ENCODE measurements around the gene KCNK16. TPM values are rescaled to one million over a fixed set of nuclear protein-coding genes. Genes with fewer than 3 reads are reported as not detected.

The KCNK16 gene
- total and polyA plus RNA-seq, 10 of the 15 experiments (the other 5 are each of a cell fraction or from before 2014, with no cell fraction given), result not detected

DNA sequence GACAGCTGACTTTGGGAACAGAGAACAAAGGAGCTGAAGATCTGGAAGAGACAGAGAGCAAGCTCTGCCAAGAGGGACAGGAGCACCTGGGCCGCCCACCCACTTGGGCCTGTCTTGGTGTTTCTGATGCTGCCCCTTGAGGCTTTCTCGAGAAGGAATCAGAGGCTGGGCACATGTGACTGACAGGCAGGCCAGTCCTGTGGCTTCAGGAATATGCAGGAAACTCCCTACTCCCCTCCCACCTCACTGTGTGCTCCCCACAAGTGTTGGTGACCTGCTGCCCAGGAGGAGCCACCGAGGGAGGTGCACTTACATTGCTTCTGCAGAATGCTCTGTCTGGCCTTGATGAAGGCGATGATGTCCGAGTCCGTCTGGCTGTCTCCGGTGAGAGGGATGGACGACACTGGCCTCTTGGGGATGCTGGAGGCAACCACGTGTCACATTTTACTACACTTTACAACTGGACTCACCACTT, 20.9 kb upstream of the KCNK16 start (continued):
- no peak for TF ChIP-seq ZNF687 (IDR thresholded peaks at IDR 0.05)
- no peak for TF ChIP-seq GATAD2B (conservative IDR thresholded peaks at IDR 0.05; ENCODE audit: low read depth)
- TF ChIP-seq CBX3 (IDR thresholded peaks at IDR 0.05; ENCODE audit: borderline replicate concordance, low read depth), result no peak
- no peak for TF ChIP-seq POLR2A (IDR thresholded peaks at IDR 0.05; ENCODE audit: low read depth, low read length)

GRCh38 chr6:39342692-39343395, 20.3 kb upstream of the KCNK16 start:
- H4K20me1 ChIP-seq (ENCODE audit: control insufficient read depth, insufficient read depth), result no peaks in the 10 kb centered on the region
- H3K79me2 ChIP-seq (ENCODE audit: control insufficient read depth, insufficient read depth, low read length), result no peaks in the 10 kb centered on the region
- SMC1A ChIA-PET (ENCODE audit: uncharacterized antibody, unreplicated experiment), result interaction anchor here (0.6 to 1.1 kb wide), 2 partner anchors 15 to 1522 kb away, joined by 3 read pairs; no protein-coding TSS in a partner anchor
- H2AFZ ChIP-seq (ENCODE audit: control insufficient read depth, low read depth, low read length), result peak overlapping the region; percentile 84
- CTCF ChIA-PET, result interaction anchor here (0.6 to 1.4 kb wide), 2 partner anchors 37 to 40 kb away, joined by 3 read pairs; no protein-coding TSS in a partner anchor
- intact Hi-C loops (cut with micrococcal nuclease; ENCODE audit: unreplicated experiment), result loop anchor here (10.0 kb wide), 1 partner anchor 962 kb away; no protein-coding TSS in a partner anchor
- H3K9me3 ChIP-seq (replicated peaks; ENCODE audit: control insufficient read depth, insufficient read depth, low read length), result no peaks in the 10 kb centered on the region; the same call in 2 of the 3 replicates
- no peak overlapping the region for H3K9ac ChIP-seq (ENCODE audit: control insufficient read depth, insufficient read depth, low read length)
- DNase-seq (ENCODE audit: low read depth, low spot score), result no peak
- FAIRE-seq, result peak; percentile 57
- no peak overlapping the region for H3K27ac ChIP-seq (ENCODE audit: control insufficient read depth, insufficient read depth)
- no TSS peak for BruUV-seq (replicated peaks)
- H3K4me2 ChIP-seq (ENCODE audit: control insufficient read depth, insufficient read depth), result peak overlapping the region; percentile 41; the same call in 1 of the 2 replicates
- ATAC-seq, result peak; percentile 55
- H3K36me3 ChIP-seq (ENCODE audit: control insufficient read depth in 2 of 2, insufficient read depth in 2 of 2, low read length in 1 of 2), result no peaks in the 10 kb centered on the region
- in situ Hi-C loops (cut with MboI), result no loop called here
- H3K4me1 ChIP-seq (ENCODE audit: control insufficient read depth, insufficient read depth, low read length), result peaks cover 7% of the 10 kb centered on the region
- no peak overlapping the region for H3K4me3 ChIP-seq
- RAD21 ChIA-PET (ENCODE audit: unreplicated experiment), result interaction anchor here (1.6 kb wide), 1 partner anchor 15 kb away, joined by 5 read pairs; no protein-coding TSS in a partner anchor
- 40% methylated on average over 14 of the region's 14 CpGs for WGBS (ENCODE audit: insufficient coverage, insufficient replicate concordance, low lambda C conversion rate, missing lambda C conversion rate)
- no peaks in the 10 kb centered on the region for H3K27me3 ChIP-seq (replicated peaks in 1 of 2; ENCODE audit: control insufficient read depth in 2 of 2, insufficient read depth in 2 of 2, low read length in 1 of 2)
- POLR2A ChIA-PET, result interaction anchor here (0.6 kb wide), 1 partner anchor 504 kb away, joined by 3 read pairs; no protein-coding TSS in a partner anchor
- TF ChIP-seq STAT3 (IDR thresholded peaks at IDR 0.05; ENCODE audit: low read depth, low read length), result no peak
- TF ChIP-seq ZNF217 (IDR thresholded peaks at IDR 0.05), result no peak
- TF ChIP-seq FOS (IDR thresholded peaks at IDR 0.05; ENCODE audit: borderline replicate concordance, extremely low read depth, insufficient read length), result no peak
- no peak for TF ChIP-seq MTA2 (IDR thresholded peaks at IDR 0.05; ENCODE audit: low read depth)
- no peak for TF ChIP-seq BCLAF1 (IDR thresholded peaks at IDR 0.05)
- no peak for TF ChIP-seq ZBED1 (IDR thresholded peaks at IDR 0.05; ENCODE audit: borderline replicate concordance)
- TF ChIP-seq SP1 (IDR thresholded peaks at IDR 0.05; ENCODE audit: low read depth, low read length), result no peak
- TF ChIP-seq CBX3 (IDR thresholded peaks at IDR 0.05; ENCODE audit: borderline replicate concordance, low read depth), result no peak
- no peak for TF ChIP-seq PAX5 (IDR thresholded peaks at IDR 0.05; ENCODE audit: borderline replicate concordance, low read depth, low read length)
- no peak for TF ChIP-seq ASH2L (IDR thresholded peaks at IDR 0.05; ENCODE audit: borderline replicate concordance, low read depth)
- TF ChIP-seq SREBF1 (IDR thresholded peaks at IDR 0.05; ENCODE audit: low read length), result no peak

Data from GM12878 (cell line).